H1 (cell line): ENCODE data around the gene CSTF3. TPM values are rescaled to one million over a fixed set of nuclear protein-coding genes. Genes with fewer than 3 reads are reported as not detected.

ENCODE experiments used
- CTCF ChIA-PET: fragments of 300-600 bp; sonication (Branson Sonifier 250); formaldehyde crosslinking; loops from one replicate; lab custom pipeline; 2021; ENCODE audit not compliant: partially characterized antibody; lab: Charles Lee
- POLR2A ChIA-PET: fragments of 300-600 bp; sonication (Branson Sonifier 250); formaldehyde crosslinking; loops from one replicate; lab custom pipeline; 2021; ENCODE audit warnings: inconsistent platforms; ENCODE audit not compliant: partially characterized antibody; lab: Charles Lee
- DNase-seq, 2 experiments: peaks; one replicate each; pipeline versions ENCODE4 v3.0.0 to v3.0.0-alpha.2; 2010 to 2022; ENCODE audit warnings: low spot score in 2 of 2, low read depth in 1 of 2, mixed read lengths in 1 of 2
- FAIRE-seq: peaks from 2 replicates; lab custom pipeline; 2011; peaks lifted over from hg19 to GRCh38; lab: Jason Lieb, UNC
- H2AFZ ChIP-seq: 2 replicates; pipeline ENCODE4 v1.8.1; 2012; ENCODE audit warnings: low read length, inconsistent platforms
- H2AK5ac ChIP-seq: 2 replicates; pipeline ENCODE4 v1.6.1; 2013; ENCODE audit warnings: low read depth, low read length
- H2BK120ac ChIP-seq: replicated peaks from 2 replicates; pipeline ENCODE3; 2013; ENCODE audit warnings: low read depth, low read length, inconsistent platforms
- H2BK12ac ChIP-seq: 2 replicates; pipeline ENCODE4 v1.6.1; 2013; ENCODE audit warnings: low read depth, low read length
- H2BK15ac ChIP-seq: 2 replicates; pipeline ENCODE4 v1.6.1; 2013; ENCODE audit warnings: low read length
- H2BK20ac ChIP-seq: 2 replicates; pipeline ENCODE4 v1.6.1; 2013; ENCODE audit warnings: low read length
- H2BK5ac ChIP-seq: 2 replicates; pipeline ENCODE4 v1.6.1; 2013; ENCODE audit warnings: low read depth, low read length
- H3K14ac ChIP-seq: 2 replicates; pipeline ENCODE4 v1.6.1; 2013; ENCODE audit warnings: inconsistent platforms; ENCODE audit not compliant: insufficient read length
- H3K18ac ChIP-seq: 2 replicates; pipeline ENCODE4 v1.6.1; 2013; ENCODE audit warnings: low read length; ENCODE audit errors: extremely low read depth
- H3K23ac ChIP-seq: 2 replicates; pipeline ENCODE4 v1.6.1; 2013; ENCODE audit warnings: inconsistent platforms; ENCODE audit not compliant: insufficient read length
- H3K23me2 ChIP-seq: 2 replicates; pipeline ENCODE4 v1.6.1; 2013; ENCODE audit warnings: low read depth, low read length
- H3K27ac ChIP-seq: 2 replicates; pipeline ENCODE4 v1.6.1; 2011; ENCODE audit warnings: low read depth, low read length, inconsistent platforms
- H3K27me3 ChIP-seq, 4 experiments: replicated peaks in 1 of 4; 1 replicate in 1 of 4; 2 replicates in 3 of 4; pipeline versions ENCODE4 v1.6.1 to v1.8.1; 2011 to 2013; ENCODE audit warnings: low read length in 3 of 4, mild to moderate bottlenecking in 3 of 4, inconsistent platforms in 2 of 4, mixed read lengths in 2 of 4, moderate library complexity in 1 of 4; ENCODE audit not compliant: control insufficient read depth in 3 of 4, insufficient read depth in 3 of 4; ENCODE audit errors: extremely low read depth in 1 of 4
- H3K36me3 ChIP-seq, 4 experiments: 2 replicates each; pipeline versions ENCODE4 v1.6.1 to v1.8.1; 2011 to 2013; ENCODE audit warnings: mild to moderate bottlenecking in 4 of 4, low read length in 3 of 4, moderate library complexity in 2 of 4, control low read depth in 1 of 4, inconsistent platforms in 1 of 4; ENCODE audit not compliant: insufficient read depth in 4 of 4, control insufficient read depth in 2 of 4
- H3K4ac ChIP-seq: replicated peaks from 2 replicates; pipeline ENCODE3; 2013; ENCODE audit warnings: low read length, low read depth, mixed read lengths, inconsistent platforms; ENCODE audit not compliant: insufficient read length
- H3K4me1 ChIP-seq, 4 experiments: replicated peaks in 1 of 4; 1 replicate in 1 of 4; 2 replicates in 3 of 4; pipeline versions ENCODE4 v1.6.1 to v1.8.1; 2011 to 2013; ENCODE audit warnings: low read length in 3 of 4, inconsistent platforms in 2 of 4, mixed read lengths in 1 of 4; ENCODE audit not compliant: insufficient read depth in 4 of 4, control insufficient read depth in 3 of 4
- H3K4me2 ChIP-seq, 2 experiments: 2 replicates each; pipeline versions ENCODE4 v1.6.1 to v1.8.1; 2011 to 2013; ENCODE audit warnings: low read depth in 2 of 2, low read length in 2 of 2, control low read depth in 1 of 2, inconsistent platforms in 1 of 2, mild to moderate bottlenecking in 1 of 2; ENCODE audit not compliant: insufficient read depth in 1 of 2
- H3K4me3 ChIP-seq, 4 experiments: fragments of 200-600, 300-600 bp in 1 of 4; sonication (generic), shearing (Covaris generic), sonication (Bioruptor Twin) in 1 of 4; 2 replicates each; pipeline versions ENCODE4 v1.5.1 to v1.8.1; 2011 to 2016; ENCODE audit warnings: low read length in 4 of 4, low read depth in 3 of 4, control low read depth in 2 of 4, inconsistent platforms in 2 of 4, mild to moderate bottlenecking in 2 of 4, mixed read lengths in 1 of 4, moderate library complexity in 1 of 4; ENCODE audit not compliant: insufficient read depth in 2 of 4; ENCODE audit errors: extremely low read depth in 1 of 4
- H3K56ac ChIP-seq: replicated peaks from 2 replicates; pipeline ENCODE3; 2013; ENCODE audit warnings: low read depth, mild to moderate bottlenecking, mixed read lengths, low read length, inconsistent platforms; ENCODE audit not compliant: insufficient read length
- H3K79me1 ChIP-seq: 2 replicates; pipeline ENCODE4 v1.6.1; 2013; ENCODE audit warnings: low read depth, low read length, control low read depth
- H3K79me2 ChIP-seq, 2 experiments: 2 replicates each; pipeline versions ENCODE4 v1.6.1 to v1.8.1; 2012 to 2013; ENCODE audit warnings: low read length in 2 of 2, mild to moderate bottlenecking in 2 of 2, inconsistent platforms in 1 of 2; ENCODE audit not compliant: insufficient read depth in 2 of 2, control insufficient read depth in 1 of 2
- H3K9ac ChIP-seq, 4 experiments: replicated peaks in 1 of 4; 1 replicate in 1 of 4; 2 replicates in 3 of 4; pipeline versions ENCODE4 v1.6.1 to v1.8.1; 2011 to 2013; ENCODE audit warnings: low read depth in 3 of 4, low read length in 3 of 4, control low read depth in 2 of 4, mild to moderate bottlenecking in 2 of 4, moderate library complexity in 2 of 4, inconsistent platforms in 1 of 4; ENCODE audit errors: extremely low read depth in 1 of 4
- H3K9me3 ChIP-seq, 2 experiments: 2 replicates each; pipeline versions ENCODE4 v1.6.1 to v1.8.1; 2012 to 2013; ENCODE audit warnings: mild to moderate bottlenecking in 2 of 2, moderate library complexity in 2 of 2, control low read depth in 1 of 2, inconsistent platforms in 1 of 2, low read depth in 1 of 2, low read length in 1 of 2, mixed read lengths in 1 of 2; ENCODE audit not compliant: insufficient read depth in 2 of 2
- H4K20me1 ChIP-seq, 2 experiments: replicated peaks in 1 of 2; 2 replicates each; pipeline versions ENCODE3 to v1.8.1; 2011 to 2013; ENCODE audit warnings: inconsistent platforms in 2 of 2, low read length in 2 of 2, mild to moderate bottlenecking in 1 of 2; ENCODE audit not compliant: insufficient read depth in 2 of 2, control insufficient read depth in 1 of 2
- H4K5ac ChIP-seq: 2 replicates; pipeline ENCODE4 v1.6.1; 2013; ENCODE audit warnings: low read length, low read depth, mixed read lengths, inconsistent platforms; ENCODE audit not compliant: insufficient read length
- H4K8ac ChIP-seq: 2 replicates; pipeline ENCODE4 v1.8.0; 2013; ENCODE audit warnings: mild to moderate bottlenecking, moderate library complexity, low read length, inconsistent platforms; ENCODE audit not compliant: insufficient read depth; ENCODE audit errors: extremely low read depth
- H4K91ac ChIP-seq: replicated peaks from 2 replicates; pipeline ENCODE3; 2013; ENCODE audit warnings: low read length, mixed read lengths, inconsistent platforms; ENCODE audit not compliant: insufficient read length
- BCL11A ChIP-seq, 2 experiments: IDR thresholded peaks; one replicate each; pipeline ENCODE4 v1.6.1; 2011; ENCODE audit warnings: low read depth in 2 of 2, low read length in 2 of 2, mild to moderate bottlenecking in 2 of 2
- CHD1 ChIP-seq: IDR thresholded peaks from 2 replicates; pipeline ENCODE4 v1.6.1; 2012; ENCODE audit warnings: low read depth, low read length, improper control_type of control experiment
- RXRA ChIP-seq: IDR thresholded peaks from 2 replicates; pipeline ENCODE4 v1.6.1; 2011; ENCODE audit warnings: low read depth, mild to moderate bottlenecking, low read length, moderate library complexity; ENCODE audit not compliant: insufficient read depth
- SUZ12 ChIP-seq: fragments of 200-600 bp; sonication (generic); IDR thresholded peaks from 2 replicates; pipeline ENCODE4 v1.6.1; 2012; ENCODE audit warnings: mild to moderate bottlenecking, inconsistent platforms, low read length, moderate library complexity, mixed read lengths
- TCF12 ChIP-seq: IDR thresholded peaks from 2 replicates; pipeline ENCODE4 v1.6.1; 2011; ENCODE audit warnings: low read depth, mild to moderate bottlenecking, low read length
- WGBS, 2 experiments: shearing (Covaris generic) in 1 of 2; methylation state at CpG; one replicate each; pipeline versions ENCODE4 v1.1.6 to v1.1.7; 2013 to 2015; ENCODE audit warnings: low lambda C conversion rate in 2 of 2, mixed read lengths in 2 of 2, inconsistent platforms in 1 of 2, low coverage in 1 of 2, missing lambda C conversion rate in 1 of 2; ENCODE audit not compliant: insufficient replicate concordance in 2 of 2, insufficient coverage in 1 of 2, insufficient read length in 1 of 2; ENCODE audit errors: extremely low coverage in 1 of 2, missing lambda C conversion rate in 1 of 2; 5-methylcytosine and 5-hydroxymethylcytosine counted together
- polyA plus RNA-seq, 7 experiments: library from polyadenylated mRNA; depleted of rRNA in 3 of 7; stranded (reverse) in 5 of 7; unstranded in 2 of 7; fragments of >200 nt in 5 of 7; fragments of 200-250 nt in 2 of 7; gene quantifications; 1 replicate in 5 of 7; 2 replicates in 1 of 7; 4 replicates in 1 of 7; pipeline versions ENCODE4 v1.2.1 to v1.2.3, GENCODE V29; 2011 to 2013; ENCODE audit warnings: missing spikeins in 2 of 7, mixed read lengths in 2 of 7
- total RNA-seq: library from RNA; stranded (reverse); fragmentation: NEBNext Ultra II Directional; extraction: Animal tissue kit (Norgen Biotek cat#: 25700); gene quantifications from 2 replicates; pipeline ENCODE4 v1.2.1, GENCODE V29; 2021

Gene CSTF3
- total and polyA plus RNA-seq, 2 of the 8 experiments (the other 6 are each of a cell fraction or from before 2014, with no cell fraction given) = 22.3 to 54.7 TPM

- Histone ChIP-seq H2BK5ac (no peak overlapping the region), H3K23ac (no peak overlapping the region), H4K20me1 (no peaks in the 10 kb centered on the region), H3K23me2 (no peaks in the 10 kb centered on the region), H2BK20ac (no peak overlapping the region), H4K91ac (no peak overlapping the region), H2AFZ (no peak overlapping the region), H3K9me3 (no peaks in the 10 kb centered on the region), H3K4me1 (peaks cover 0 to 6% (median 0%) of the 10 kb centered on the region in 4 experiments; a peak in 3 of 7 replicates), H3K27me3 (no peaks in the 10 kb centered on the region), H3K9ac (no peak overlapping the region), H3K79me2 (no peaks in the 10 kb centered on the region), H3K79me1 (no peaks in the 10 kb centered on the region), H3K27ac (no peak overlapping the region), H3K36me3 (no peaks in the 10 kb centered on the region; a peak in 3 of 8 replicates), H4K8ac (no peak overlapping the region), H3K4me3 (no peak overlapping the region), H3K4ac (no peak overlapping the region), H3K4me2 (no peak overlapping the region), H3K14ac (no peak overlapping the region), H2BK120ac (no peak overlapping the region), H2BK12ac (no peak overlapping the region), H2BK15ac (no peak overlapping the region), H2AK5ac (no peak overlapping the region), H4K5ac (no peak overlapping the region), H3K56ac (no peak overlapping the region), H3K18ac (no peak overlapping the region)
- 93% methylated on average over 2 of the region's 2 CpGs; no CpG with 5 or more reads in 1 of the 2 experiments for WGBS, 2 experiments
- DNase-seq (no peak), FAIRE-seq (no peak)
- ChIA-PET CTCF (interaction anchor here (0.7 to 2.6 kb wide), 4 partner anchors 14 to 86 kb away, joined by 3 to 7 read pairs (median 3); no protein-coding TSS in a partner anchor), POLR2A (interaction anchor here (0.7 to 2.5 kb wide), 10 partner anchors 8 to 90 kb away, joined by 3 to 11 read pairs (median 5); partner anchors contain the start of gene TCP11L1)
- no peak for TF ChIP-seq RXRA
- no peak for TF ChIP-seq BCL11A (IDR thresholded peaks at IDR 0.05; ENCODE audit: low read depth in 2 of 2, low read length in 2 of 2)
- TF ChIP-seq CHD1 = no peak
- no peak for TF ChIP-seq TCF12
- no peak for TF ChIP-seq SUZ12
These were observed 36.3 kb downstream of the CSTF3 start for GRCh38 chr11:33125025-33125424.
